GM19395 (cell line): ENCODE results near the gene ACOT2.

Experiments
- ATAC-seq: cut with Tn5 transposase; IDR thresholded peaks from one replicate; pipeline ENCODE4 v1.9.1; 2021; ENCODE audit warnings: mild to moderate bottlenecking, moderate library complexity; ENCODE audit not compliant: unreplicated experiment

Gene ACOT2

GRCh38 chr14:73613046-73613383 lies 44.0 kb downstream of the ACOT2 start:
- ATAC-seq = no peak

- no peak for ATAC-seq
These were observed 44.5 kb downstream of the ACOT2 start for GRCh38 chr14:73613419-73613963.

- ATAC-seq = no peak
These were observed 47.8 kb downstream of the ACOT2 start for GRCh38 chr14:73616831-73617230.

- ATAC-seq = no peak
These were observed 50.5 kb downstream of the ACOT2 start for GRCh38 chr14:73619524-73619923.

GRCh38 chr14:73620268-73620667 lies 51.3 kb downstream of the ACOT2 start:
- ATAC-seq = no peak

- no peak for ATAC-seq
These were observed 54.6 kb downstream of the ACOT2 start for GRCh38 chr14:73623504-73624054.
